ENCODE results near the gene GRID1.

- TF ChIP-seq CTCF (IDR thresholded peaks at IDR 0.05) (no peak), POLR2AphosphoS5 (IDR thresholded peaks at IDR 0.05) (no peak), POLR2A (IDR thresholded peaks at IDR 0.05) (no peak), EP300 (IDR thresholded peaks at IDR 0.05; ENCODE audit: low read depth) (no peak)
Measured at GRCh38 chr10:86341361-86341811, 25.2 kb downstream of the GRID1 start.
